ENCODE measurements around the gene CIDEB. TPM values are rescaled to one million over a fixed set of nuclear protein-coding genes. Genes with fewer than 3 reads are reported as not detected.

The CIDEB gene
- total and polyA plus RNA-seq, 2 of the 13 experiments (the other 11 are each of a cell fraction or from before 2014, with no cell fraction given) = 35.8 to 110 TPM

DNA sequence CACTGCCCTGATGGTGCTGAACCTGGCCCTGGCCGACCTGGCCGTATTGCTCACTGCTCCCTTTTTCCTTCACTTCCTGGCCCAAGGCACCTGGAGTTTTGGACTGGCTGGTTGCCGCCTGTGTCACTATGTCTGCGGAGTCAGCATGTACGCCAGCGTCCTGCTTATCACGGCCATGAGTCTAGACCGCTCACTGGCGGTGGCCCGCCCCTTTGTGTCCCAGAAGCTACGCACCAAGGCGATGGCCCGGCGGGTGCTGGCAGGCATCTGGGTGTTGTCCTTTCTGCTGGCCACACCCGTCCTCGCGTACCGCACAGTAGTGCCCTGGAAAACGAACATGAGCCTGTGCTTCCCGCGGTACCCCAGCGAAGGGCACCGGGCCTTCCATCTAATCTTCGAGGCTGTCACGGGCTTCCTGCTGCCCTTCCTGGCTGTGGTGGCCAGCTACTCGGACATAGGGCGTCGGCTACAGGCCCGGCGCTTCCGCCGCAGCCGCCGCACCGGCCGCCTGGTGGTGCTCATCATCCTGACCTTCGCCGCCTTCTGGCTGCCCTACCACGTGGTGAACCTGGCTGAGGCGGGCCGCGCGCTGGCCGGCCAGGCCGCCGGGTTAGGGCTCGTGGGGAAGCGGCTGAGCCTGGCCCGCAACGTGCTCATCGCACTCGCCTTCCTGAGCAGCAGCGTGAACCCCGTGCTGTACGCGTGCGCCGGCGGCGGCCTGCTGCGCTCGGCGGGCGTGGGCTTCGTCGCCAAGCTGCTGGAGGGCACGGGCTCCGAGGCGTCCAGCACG lies 8.2 kb upstream of the CIDEB start (continued):
- TF ChIP-seq E2F5 (CRISPR knock-in tag; conservative IDR thresholded peaks at IDR 0.05) (peak; percentile 76), GTF3A (CRISPR knock-in tag; conservative IDR thresholded peaks at IDR 0.05) (peak; percentile 32; the same call in 1 of the 2 replicates), ZSCAN20 (CRISPR knock-in tag; IDR thresholded peaks at IDR 0.05; ENCODE audit: borderline replicate concordance) (peak; percentile 99), ZBTB34 (CRISPR knock-in tag; IDR thresholded peaks at IDR 0.05) (peak; percentile 98), ZBTB3 (CRISPR knock-in tag; IDR thresholded peaks at IDR 0.05; ENCODE audit: borderline replicate concordance, low read depth) (peak; percentile 94; the same call in 1 of the 2 replicates), FOXO1 (CRISPR knock-in tag; IDR thresholded peaks at IDR 0.05) (peak; percentile 73), ZNF234 (CRISPR knock-in tag; conservative IDR thresholded peaks at IDR 0.05) (peak; percentile 83), NFYC (CRISPR knock-in tag; IDR thresholded peaks at IDR 0.05) (peak; percentile 64), PITX1 (CRISPR knock-in tag; IDR thresholded peaks at IDR 0.05) (peak; percentile 74), KLF16 (CRISPR knock-in tag; IDR thresholded peaks at IDR 0.05) (peak in 1 of 2 experiments; percentile 95; a peak in 2 of 4 replicates), GTF2F1 (IDR thresholded peaks at IDR 0.05; ENCODE audit: low read length) (no peak), ZNF24 (IDR thresholded peaks at IDR 0.05) (no peak), ZKSCAN1 (IDR thresholded peaks at IDR 0.05; ENCODE audit: low read length) (0 out of 2 replicates have a peak, but pooled peaks have one; percentile 39), ZNF280B (CRISPR knock-in tag; IDR thresholded peaks at IDR 0.05; ENCODE audit: borderline replicate concordance) (peak; percentile 96), TGIF2 (CRISPR knock-in tag; IDR thresholded peaks at IDR 0.05) (no peak)
- TF ChIP-seq, protein P1, sequence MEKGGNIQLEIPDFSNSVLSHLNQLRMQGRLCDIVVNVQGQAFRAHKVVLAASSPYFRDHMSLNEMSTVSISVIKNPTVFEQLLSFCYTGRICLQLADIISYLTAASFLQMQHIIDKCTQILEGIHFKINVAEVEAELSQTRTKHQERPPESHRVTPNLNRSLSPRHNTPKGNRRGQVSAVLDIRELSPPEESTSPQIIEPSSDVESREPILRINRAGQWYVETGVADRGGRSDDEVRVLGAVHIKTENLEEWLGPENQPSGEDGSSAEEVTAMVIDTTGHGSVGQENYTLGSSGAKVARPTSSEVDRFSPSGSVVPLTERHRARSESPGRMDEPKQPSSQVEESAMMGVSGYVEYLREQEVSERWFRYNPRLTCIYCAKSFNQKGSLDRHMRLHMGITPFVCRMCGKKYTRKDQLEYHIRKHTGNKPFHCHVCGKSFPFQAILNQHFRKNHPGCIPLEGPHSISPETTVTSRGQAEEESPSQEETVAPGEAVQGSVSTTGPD (CRISPR knock-in tag; IDR thresholded peaks at IDR 0.05) = peak; percentile 74
- TF ChIP-seq, protein P2, sequence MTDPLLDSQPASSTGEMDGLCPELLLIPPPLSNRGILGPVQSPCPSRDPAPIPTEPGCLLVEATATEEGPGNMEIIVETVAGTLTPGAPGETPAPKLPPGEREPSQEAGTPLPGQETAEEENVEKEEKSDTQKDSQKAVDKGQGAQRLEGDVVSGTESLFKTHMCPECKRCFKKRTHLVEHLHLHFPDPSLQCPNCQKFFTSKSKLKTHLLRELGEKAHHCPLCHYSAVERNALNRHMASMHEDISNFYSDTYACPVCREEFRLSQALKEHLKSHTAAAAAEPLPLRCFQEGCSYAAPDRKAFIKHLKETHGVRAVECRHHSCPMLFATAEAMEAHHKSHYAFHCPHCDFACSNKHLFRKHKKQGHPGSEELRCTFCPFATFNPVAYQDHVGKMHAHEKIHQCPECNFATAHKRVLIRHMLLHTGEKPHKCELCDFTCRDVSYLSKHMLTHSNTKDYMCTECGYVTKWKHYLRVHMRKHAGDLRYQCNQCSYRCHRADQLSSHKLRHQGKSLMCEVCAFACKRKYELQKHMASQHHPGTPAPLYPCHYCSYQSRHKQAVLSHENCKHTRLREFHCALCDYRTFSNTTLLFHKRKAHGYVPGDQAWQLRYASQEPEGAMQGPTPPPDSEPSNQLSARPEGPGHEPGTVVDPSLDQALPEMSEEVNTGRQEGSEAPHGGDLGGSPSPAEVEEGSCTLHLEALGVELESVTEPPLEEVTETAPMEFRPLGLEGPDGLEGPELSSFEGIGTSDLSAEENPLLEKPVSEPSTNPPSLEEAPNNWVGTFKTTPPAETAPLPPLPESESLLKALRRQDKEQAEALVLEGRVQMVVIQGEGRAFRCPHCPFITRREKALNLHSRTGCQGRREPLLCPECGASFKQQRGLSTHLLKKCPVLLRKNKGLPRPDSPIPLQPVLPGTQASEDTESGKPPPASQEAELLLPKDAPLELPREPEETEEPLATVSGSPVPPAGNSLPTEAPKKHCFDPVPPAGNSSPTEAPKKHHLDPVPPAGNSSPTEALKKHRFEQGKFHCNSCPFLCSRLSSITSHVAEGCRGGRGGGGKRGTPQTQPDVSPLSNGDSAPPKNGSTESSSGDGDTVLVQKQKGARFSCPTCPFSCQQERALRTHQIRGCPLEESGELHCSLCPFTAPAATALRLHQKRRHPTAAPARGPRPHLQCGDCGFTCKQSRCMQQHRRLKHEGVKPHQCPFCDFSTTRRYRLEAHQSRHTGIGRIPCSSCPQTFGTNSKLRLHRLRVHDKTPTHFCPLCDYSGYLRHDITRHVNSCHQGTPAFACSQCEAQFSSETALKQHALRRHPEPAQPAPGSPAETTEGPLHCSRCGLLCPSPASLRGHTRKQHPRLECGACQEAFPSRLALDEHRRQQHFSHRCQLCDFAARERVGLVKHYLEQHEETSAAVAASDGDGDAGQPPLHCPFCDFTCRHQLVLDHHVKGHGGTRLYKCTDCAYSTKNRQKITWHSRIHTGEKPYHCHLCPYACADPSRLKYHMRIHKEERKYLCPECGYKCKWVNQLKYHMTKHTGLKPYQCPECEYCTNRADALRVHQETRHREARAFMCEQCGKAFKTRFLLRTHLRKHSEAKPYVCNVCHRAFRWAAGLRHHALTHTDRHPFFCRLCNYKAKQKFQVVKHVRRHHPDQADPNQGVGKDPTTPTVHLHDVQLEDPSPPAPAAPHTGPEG (CRISPR knock-in tag; IDR thresholded peaks at IDR 0.05) = peak; percentile 98

All from HepG2 (cell line).